IMR-90 (cell line): ENCODE results near the gene BCL2L13. TPM values are rescaled to one million over a fixed set of nuclear protein-coding genes. Genes with fewer than 3 reads are reported as not detected.

Experiments
- ATAC-seq: fragments of 200-7000 bp; cut with Tn5 transposase; 2 replicates; pipeline ENCODE4 v1.9.1; 2020; ENCODE audit warnings: low read depth, mild to moderate bottlenecking, moderate library complexity
- BruUV-seq: library from RNA; stranded (reverse); fragments of 400-500 nt; replicated peaks from 2 replicates; lab custom pipeline; 2021; lab: Mats Ljungman, UMichigan
- CTCF ChIA-PET: fragments of 300-600 bp; formaldehyde crosslinking; extraction: SDS; loops from one replicate; lab custom pipeline; 2021; ENCODE audit warnings: antibody characterized with exemption; lab: Yijun Ruan, JAX
- POLR2A ChIA-PET: fragments of 300-600 bp; sonication (Branson Sonifier 250); formaldehyde crosslinking; loops from one replicate; lab custom pipeline; 2022; ENCODE audit warnings: antibody characterized with exemption; ENCODE audit not compliant: unreplicated experiment; lab: Charles Lee
- DNase-seq: peaks from one replicate; pipeline ENCODE4 v3.0.0; 2013
- H2AFZ ChIP-seq: replicated peaks from 2 replicates; pipeline ENCODE3; 2013; ENCODE audit warnings: low read length, mild to moderate bottlenecking; ENCODE audit not compliant: poor library complexity
- H2AK5ac ChIP-seq: 2 replicates; pipeline ENCODE4 v1.6.1; 2013; ENCODE audit warnings: low read depth, low read length, inconsistent platforms
- H2AK9ac ChIP-seq: replicated peaks from 2 replicates; pipeline ENCODE3; 2013; ENCODE audit warnings: mild to moderate bottlenecking, low read depth, low read length, moderate library complexity; ENCODE audit not compliant: poor library complexity
- H2BK120ac ChIP-seq: 2 replicates; pipeline ENCODE4 v1.6.1; 2013; ENCODE audit warnings: low read depth, low read length, inconsistent platforms
- H2BK15ac ChIP-seq: 3 replicates; pipeline ENCODE4 v1.6.1; 2013; ENCODE audit warnings: low read depth, low read length, inconsistent platforms
- H2BK20ac ChIP-seq: 2 replicates; pipeline ENCODE4 v1.6.1; 2013; ENCODE audit warnings: low read depth, mild to moderate bottlenecking, inconsistent platforms, low read length, moderate library complexity
- H2BK5ac ChIP-seq: 2 replicates; pipeline ENCODE4 v1.6.1; 2013; ENCODE audit warnings: mild to moderate bottlenecking, low read depth, low read length, inconsistent platforms; ENCODE audit not compliant: poor library complexity, severe bottlenecking
- H3K14ac ChIP-seq: replicated peaks from 2 replicates; pipeline ENCODE4 v1.6.1; 2013; ENCODE audit warnings: low read depth, low read length, inconsistent platforms
- H3K18ac ChIP-seq: 2 replicates; pipeline ENCODE4 v1.6.1; 2013; ENCODE audit warnings: low read depth, low read length, control low read depth
- H3K23ac ChIP-seq: 2 replicates; pipeline ENCODE4 v1.6.1; 2013; ENCODE audit warnings: low read depth, low read length, inconsistent platforms
- H3K27ac ChIP-seq: 2 replicates; pipeline ENCODE4 v1.5.1; 2013; ENCODE audit warnings: mild to moderate bottlenecking, control low read depth, low read length; ENCODE audit not compliant: insufficient read depth
- H3K27me3 ChIP-seq: 2 replicates; pipeline ENCODE4 v1.6.1; 2013; ENCODE audit warnings: low read length; ENCODE audit not compliant: control insufficient read depth, insufficient read depth
- H3K36me3 ChIP-seq: 2 replicates; pipeline ENCODE4 v1.6.1; 2013; ENCODE audit warnings: low read length, mixed read lengths; ENCODE audit not compliant: control insufficient read depth, insufficient read depth
- H3K4ac ChIP-seq: 2 replicates; pipeline ENCODE4 v1.6.1; 2013; ENCODE audit warnings: low read depth, low read length, inconsistent platforms
- H3K4me1 ChIP-seq: 2 replicates; pipeline ENCODE4 v1.6.1; 2013; ENCODE audit warnings: low read length, mixed read lengths; ENCODE audit not compliant: control insufficient read depth, insufficient read depth
- H3K4me2 ChIP-seq: 2 replicates; pipeline ENCODE4 v1.6.1; 2013; ENCODE audit warnings: low read depth, mild to moderate bottlenecking, control low read depth, low read length, moderate library complexity
- H3K4me3 ChIP-seq: 2 replicates; pipeline ENCODE4 v1.5.1; 2013; ENCODE audit warnings: low read depth, mild to moderate bottlenecking, control low read depth, low read length, moderate library complexity; ENCODE audit not compliant: insufficient read depth
- H3K56ac ChIP-seq: 2 replicates; pipeline ENCODE4 v1.6.1; 2013; ENCODE audit warnings: low read length, inconsistent platforms; ENCODE audit not compliant: insufficient read depth; ENCODE audit errors: extremely low read depth
- H3K79me1 ChIP-seq, 2 experiments: 2 replicates each; pipeline ENCODE4 v1.6.1; 2013; ENCODE audit warnings: low read length in 2 of 2, inconsistent platforms in 1 of 2, low read depth in 1 of 2
- H3K9ac ChIP-seq: 2 replicates; pipeline ENCODE4 v1.6.1; 2013; ENCODE audit warnings: low read depth, low read length, control low read depth
- H3K9me1 ChIP-seq: 2 replicates; pipeline ENCODE4 v1.6.1; 2013; ENCODE audit warnings: low read length, inconsistent platforms; ENCODE audit not compliant: insufficient read depth
- H3K9me3 ChIP-seq: 2 replicates; pipeline ENCODE4 v1.6.1; 2013; ENCODE audit warnings: low read length; ENCODE audit not compliant: control insufficient read depth, insufficient read depth
- H4K20me1 ChIP-seq: 2 replicates; pipeline ENCODE4 v1.6.1; 2013; ENCODE audit warnings: low read length, inconsistent platforms; ENCODE audit not compliant: insufficient read depth
- H4K5ac ChIP-seq: 2 replicates; pipeline ENCODE4 v1.6.1; 2013; ENCODE audit warnings: mild to moderate bottlenecking, low read depth, low read length, control low read depth
- H4K8ac ChIP-seq, 2 experiments: 2 replicates each; pipeline ENCODE4 v1.6.1; 2013; ENCODE audit warnings: low read depth in 2 of 2, low read length in 2 of 2, control low read depth in 1 of 2, inconsistent platforms in 1 of 2
- H4K91ac ChIP-seq: 2 replicates; pipeline ENCODE4 v1.6.1; 2013; ENCODE audit warnings: low read depth, low read length, inconsistent platforms; ENCODE audit not compliant: insufficient read depth
- ELK1 ChIP-seq: fragments of 150-350 bp; IDR thresholded peaks from 2 replicates; pipeline ENCODE4 v1.6.1; 2016; ENCODE audit warnings: low read depth, mild to moderate bottlenecking, low read length, moderate library complexity, borderline replicate concordance
- FOS ChIP-seq: fragments of 150-350 bp; IDR thresholded peaks from 2 replicates; pipeline ENCODE4 v1.6.1; 2016; ENCODE audit warnings: low read depth, low read length
- MAFK ChIP-seq: IDR thresholded peaks from 2 replicates; pipeline ENCODE4 v1.6.1; 2012; ENCODE audit warnings: low read depth, low read length, improper control_type of control experiment
- MAZ ChIP-seq: IDR thresholded peaks from 2 replicates; pipeline ENCODE4 v1.6.1; 2012; ENCODE audit warnings: low read depth, mild to moderate bottlenecking, low read length, improper control_type of control experiment, moderate library complexity, borderline replicate concordance
- MXI1 ChIP-seq: IDR thresholded peaks from 2 replicates; pipeline ENCODE4 v1.6.1; 2012; ENCODE audit warnings: low read depth, mild to moderate bottlenecking, low read length, moderate library complexity, borderline replicate concordance
- RAD21 ChIP-seq: IDR thresholded peaks from 2 replicates; pipeline ENCODE4 v1.6.1; 2012; ENCODE audit warnings: low read length, improper control_type of control experiment
- WGBS, 2 experiments: methylation state at CpG; one replicate each; pipeline versions ENCODE4 v1.1.5 to v1.1.7; 2013; ENCODE audit warnings: missing lambda C conversion rate in 2 of 2; ENCODE audit not compliant: insufficient read length in 1 of 2; ENCODE audit errors: extremely low coverage in 2 of 2; 5-methylcytosine and 5-hydroxymethylcytosine counted together
- dilution Hi-C: fragments of 300-500 bp; cut with HindIII; formaldehyde crosslinking; loops from one replicate; pipeline ENCODE4 v1.14.3; 2018; ENCODE audit warnings: low sequenced_read_pairs; ENCODE audit not compliant: unreplicated experiment
- in situ Hi-C: fragments of 300-500 bp; cut with MboI; formaldehyde crosslinking; loops from 3 replicates; pipeline ENCODE4 v1.14.3; 2019; ENCODE audit warnings: low sequenced_read_pairs, inconsistent platforms, mixed read lengths
- intact Hi-C: fragments of 100-400 bp; cut with micrococcal nuclease; formaldehyde crosslinking; loops from 2 replicates; pipeline ENCODE4 v1.10.0; 2022
- polyA plus RNA-seq, 3 experiments: library from polyadenylated mRNA; depleted of rRNA; stranded (reverse); fragments of >200 nt; gene quantifications; 2 replicates each; pipeline ENCODE4 v1.2.3, GENCODE V29; 2012; ENCODE audit warnings: low replicate concordance in 1 of 3
- total RNA-seq: library from RNA; depleted of rRNA; stranded (reverse); fragments of >200 nt; gene quantifications from 2 replicates; pipeline ENCODE4 v1.2.3, GENCODE V29; 2012
- TF ChIP-seq, protein P1 (sequence below): fragments of 150-350 bp; IDR thresholded peaks from 2 replicates; pipeline ENCODE4 v1.6.1; 2017; ENCODE audit warnings: mild to moderate bottlenecking, antibody characterized with exemption, low read length, low read depth

Gene BCL2L13
- total and polyA plus RNA-seq, 2 of the 4 experiments (the other 2 are of a cell fraction): 42.6 to 86.7 TPM

DNA sequence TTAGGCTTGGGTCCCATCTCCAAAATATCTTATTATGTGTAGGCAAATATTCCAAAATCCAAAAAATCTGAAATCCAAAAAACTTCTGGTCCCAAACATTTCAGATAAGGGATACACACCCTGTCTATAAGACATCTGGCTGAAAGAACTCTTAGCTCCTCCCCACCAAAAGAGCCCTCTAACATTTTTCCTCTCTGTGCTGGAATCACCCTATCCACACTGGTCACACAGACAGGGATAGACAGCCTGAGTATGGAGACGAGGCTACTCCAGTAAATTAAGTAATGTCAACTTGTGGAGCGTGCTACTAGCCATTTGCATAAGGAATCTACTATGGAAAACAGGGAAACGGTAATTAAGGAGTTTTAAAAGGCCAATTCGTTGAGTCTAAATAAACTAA is 34.9 kb upstream of the BCL2L13 start:
- Histone ChIP-seq H4K20me1 (peaks cover 20% of the 10 kb centered on the region; the same call in 1 of the 2 replicates), H3K56ac (no peak overlapping the region), H3K4me2 (no peak overlapping the region), H2AK9ac (no peak overlapping the region), H3K27me3 (no peaks in the 10 kb centered on the region), H3K4ac (no peak overlapping the region), H3K9me3 (no peaks in the 10 kb centered on the region), H2BK15ac (no peak overlapping the region), H3K9me1 (peaks cover 4% of the 10 kb centered on the region; the same call in 1 of the 2 replicates), H3K18ac (no peak overlapping the region), H2BK20ac (no peak overlapping the region), H3K4me3 (no peak overlapping the region), H3K23ac (no peak overlapping the region), H3K9ac (no peak overlapping the region), H2BK5ac (no peak overlapping the region), H3K14ac (no peak overlapping the region), H4K8ac (no peak overlapping the region), H3K79me1 (peaks cover 27 to 48% of the 10 kb centered on the region in 2 experiments), H2BK120ac (no peak overlapping the region), H3K27ac (no peak overlapping the region), H2AK5ac (no peak overlapping the region), H2AFZ (no peak overlapping the region), H4K5ac (no peak overlapping the region), H4K91ac (no peak overlapping the region), H3K4me1 (0 out of 2 replicates have a peak, but pooled peaks cover 2% of the 10 kb centered on the region), H3K36me3 (peaks cover 29% of the 10 kb centered on the region)
- DNase-seq (no peak), ATAC-seq (no peak)
- in situ Hi-C loops (no loop called here), dilution Hi-C loops (no loop called here), intact Hi-C loops (no loop called here)
- POLR2A ChIA-PET: no interaction called here
- TF ChIP-seq, protein P1, sequence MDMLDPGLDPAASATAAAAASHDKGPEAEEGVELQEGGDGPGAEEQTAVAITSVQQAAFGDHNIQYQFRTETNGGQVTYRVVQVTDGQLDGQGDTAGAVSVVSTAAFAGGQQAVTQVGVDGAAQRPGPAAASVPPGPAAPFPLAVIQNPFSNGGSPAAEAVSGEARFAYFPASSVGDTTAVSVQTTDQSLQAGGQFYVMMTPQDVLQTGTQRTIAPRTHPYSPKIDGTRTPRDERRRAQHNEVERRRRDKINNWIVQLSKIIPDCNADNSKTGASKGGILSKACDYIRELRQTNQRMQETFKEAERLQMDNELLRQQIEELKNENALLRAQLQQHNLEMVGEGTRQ: no peak
- TF ChIP-seq MXI1 (no peak), MAZ (no peak), MAFK (no peak), FOS (no peak), RAD21 (no peak), ELK1 (no peak)
- 60% methylated on average over 1 of the region's 4 CpGs; no CpG with 5 or more reads in 1 of the 2 experiments for whole genome bisulfite sequencing, 2 experiments
- BruUV-seq: no TSS peak
- CTCF ChIA-PET: no interaction called here
